HL-60 (cell line): ENCODE measurements around the gene ADAM12.

Experiments
- DNase-seq, 2 experiments: peaks; one replicate each; pipeline ENCODE4 v3.0.0-alpha.2; 2010 to 2020; ENCODE audit warnings: low read depth in 1 of 2, low spot score in 1 of 2
- H3K27ac ChIP-seq: fragments of 250-450 bp; sonication (Bioruptor Pico); replicated peaks from 2 replicates; pipeline ENCODE4 v1.5.1; 2020; ENCODE audit warnings: mild to moderate bottlenecking, moderate library complexity
- H3K27me3 ChIP-seq: fragments of 250-450 bp; sonication (Bioruptor Pico); 2 replicates; pipeline ENCODE4 v1.5.1; 2021; ENCODE audit warnings: mild to moderate bottlenecking, moderate library complexity; ENCODE audit not compliant: insufficient read depth, poor library complexity, severe bottlenecking
- H3K4me3 ChIP-seq: replicated peaks from 2 replicates; pipeline ENCODE4 v1.5.1; 2011; ENCODE audit warnings: mild to moderate bottlenecking, control low read depth, low read length; ENCODE audit not compliant: insufficient read depth
- CTCF ChIP-seq: IDR thresholded peaks from one replicate; pipeline ENCODE4 v1.5.1; 2011; ENCODE audit warnings: low read length, control low read depth, inconsistent platforms; ENCODE audit not compliant: insufficient read depth
- GABPA ChIP-seq: IDR thresholded peaks from 2 replicates; pipeline ENCODE4 v1.6.1; 2012; ENCODE audit warnings: low read depth
- POLR2AphosphoS5 ChIP-seq: IDR thresholded peaks from 2 replicates; pipeline ENCODE4 v1.6.1; 2012; ENCODE audit warnings: low read depth
- SPI1 ChIP-seq: IDR thresholded peaks from 2 replicates; pipeline ENCODE4 v1.6.1; 2012; ENCODE audit warnings: low read depth, mild to moderate bottlenecking, borderline replicate concordance
- TF ChIP-seq, protein P1 (sequence below): IDR thresholded peaks from 2 replicates; pipeline ENCODE4 v1.6.1; 2012; ENCODE audit warnings: low read depth; ENCODE audit not compliant: insufficient replicate concordance

ADAM12 gene

GRCh38 chr10:126015413-126015812 lies 372.9 kb downstream of the ADAM12 start:
- TF ChIP-seq, protein P1, sequence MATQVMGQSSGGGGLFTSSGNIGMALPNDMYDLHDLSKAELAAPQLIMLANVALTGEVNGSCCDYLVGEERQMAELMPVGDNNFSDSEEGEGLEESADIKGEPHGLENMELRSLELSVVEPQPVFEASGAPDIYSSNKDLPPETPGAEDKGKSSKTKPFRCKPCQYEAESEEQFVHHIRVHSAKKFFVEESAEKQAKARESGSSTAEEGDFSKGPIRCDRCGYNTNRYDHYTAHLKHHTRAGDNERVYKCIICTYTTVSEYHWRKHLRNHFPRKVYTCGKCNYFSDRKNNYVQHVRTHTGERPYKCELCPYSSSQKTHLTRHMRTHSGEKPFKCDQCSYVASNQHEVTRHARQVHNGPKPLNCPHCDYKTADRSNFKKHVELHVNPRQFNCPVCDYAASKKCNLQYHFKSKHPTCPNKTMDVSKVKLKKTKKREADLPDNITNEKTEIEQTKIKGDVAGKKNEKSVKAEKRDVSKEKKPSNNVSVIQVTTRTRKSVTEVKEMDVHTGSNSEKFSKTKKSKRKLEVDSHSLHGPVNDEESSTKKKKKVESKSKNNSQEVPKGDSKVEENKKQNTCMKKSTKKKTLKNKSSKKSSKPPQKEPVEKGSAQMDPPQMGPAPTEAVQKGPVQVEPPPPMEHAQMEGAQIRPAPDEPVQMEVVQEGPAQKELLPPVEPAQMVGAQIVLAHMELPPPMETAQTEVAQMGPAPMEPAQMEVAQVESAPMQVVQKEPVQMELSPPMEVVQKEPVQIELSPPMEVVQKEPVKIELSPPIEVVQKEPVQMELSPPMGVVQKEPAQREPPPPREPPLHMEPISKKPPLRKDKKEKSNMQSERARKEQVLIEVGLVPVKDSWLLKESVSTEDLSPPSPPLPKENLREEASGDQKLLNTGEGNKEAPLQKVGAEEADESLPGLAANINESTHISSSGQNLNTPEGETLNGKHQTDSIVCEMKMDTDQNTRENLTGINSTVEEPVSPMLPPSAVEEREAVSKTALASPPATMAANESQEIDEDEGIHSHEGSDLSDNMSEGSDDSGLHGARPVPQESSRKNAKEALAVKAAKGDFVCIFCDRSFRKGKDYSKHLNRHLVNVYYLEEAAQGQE, result no peak
- TF ChIP-seq SPI1, result no peak
- TF ChIP-seq CTCF, result no peak
- no peak for TF ChIP-seq GABPA
- no peak for TF ChIP-seq POLR2AphosphoS5
- H3K4me3 ChIP-seq, result no peak overlapping the region
- no peaks in the 10 kb centered on the region for H3K27me3 ChIP-seq
- no peak for DNase-seq
- no peak overlapping the region for H3K27ac ChIP-seq

GRCh38 chr10:126014309-126014708 lies 374.0 kb downstream of the ADAM12 start:
- no peak for TF ChIP-seq POLR2AphosphoS5
- TF ChIP-seq, protein P1, result no peak
- TF ChIP-seq CTCF, result no peak
- TF ChIP-seq SPI1, result no peak
- TF ChIP-seq GABPA, result no peak
- no peak for DNase-seq
- no peaks in the 10 kb centered on the region for H3K27me3 ChIP-seq

GRCh38 chr10:126013489-126014281 lies 374.6 kb downstream of the ADAM12 start:
- TF ChIP-seq GABPA, result no peak
- TF ChIP-seq, protein P1, result no peak
- TF ChIP-seq POLR2AphosphoS5, result no peak
- no peak for TF ChIP-seq CTCF
- TF ChIP-seq SPI1, result no peak

More at GRCh38 chr10:126014309-126014708, 374.0 kb downstream of the ADAM12 start:
- Histone ChIP-seq H3K27ac (no peak overlapping the region), H3K4me3 (no peak overlapping the region)

More at GRCh38 chr10:126013489-126014281, 374.6 kb downstream of the ADAM12 start:
- DNase-seq, result no peak
- no peak overlapping the region for H3K4me3 ChIP-seq
- no peaks in the 10 kb centered on the region for H3K27me3 ChIP-seq
- H3K27ac ChIP-seq, result no peak overlapping the region
